MG63 (cell line): ENCODE data around the gene TRIM23. TPM values are rescaled to one million over a fixed set of nuclear protein-coding genes. Genes with fewer than 3 reads are reported as not detected.
A peak's percentile ranks its signal among the peaks of the same experiment; 100 is the strongest.
"Not testable (repeated sequence)": the region's sequence is repeated elsewhere in the genome, so short reads cannot be mapped to it uniquely, and the experiment has no call there.

ENCODE experiments used
- DNase-seq: peaks from one replicate; pipeline ENCODE4 v3.0.0-alpha.2; 2020
- H3K27me3 ChIP-seq: fragments of 250-450 bp; sonication (Bioruptor Pico); 2 replicates; pipeline ENCODE4 v1.5.1; 2020; ENCODE audit warnings: mild to moderate bottlenecking, moderate library complexity
- H3K36me3 ChIP-seq: fragments of 250-450 bp; sonication (Bioruptor Pico); 2 replicates; pipeline ENCODE4 v1.5.1; 2020; ENCODE audit warnings: mild to moderate bottlenecking, moderate library complexity
- H3K4me3 ChIP-seq: fragments of 250-450 bp; sonication (Bioruptor Pico); 2 replicates; pipeline ENCODE4 v1.5.1; 2020; ENCODE audit warnings: mild to moderate bottlenecking, moderate library complexity
- H3K9me3 ChIP-seq: fragments of 250-450 bp; sonication (Bioruptor Pico); 2 replicates; pipeline ENCODE4 v1.5.1; 2020; ENCODE audit warnings: mild to moderate bottlenecking, moderate library complexity
- total RNA-seq: library from RNA; depleted of rRNA; stranded (reverse); fragments of >200 nt; shearing (Covaris generic); gene quantifications from 2 replicates; pipeline ENCODE4 v1.2.3, GENCODE V29; 2014; ENCODE audit warnings: low replicate concordance; rRNA removed

TRIM23 gene
- total RNA-seq = 4.3 and 17.9 TPM in 2 replicates

GRCh38 chr5:65624025-65624570, at the start of gene TRIM23:
TRIM23 (minus strand) TSS chr5:65624333; CDS start chr5:65624274, 59 bp downstream.
- Histone ChIP-seq H3K27me3 (no peaks in the 10 kb centered on the region), H3K36me3 (peaks cover 4% of the 10 kb centered on the region), H3K9me3 (no peaks in the 10 kb centered on the region), H3K4me3 (peak within 1 kb of the TSS; percentile 86)
- DNase-seq = peak; percentile 93

- Histone ChIP-seq H3K9me3 (no peaks in the 10 kb centered on the region), H3K36me3 (peaks cover 24% of the 10 kb centered on the region), H3K4me3 (no peak overlapping the region), H3K27me3 (no peaks in the 10 kb centered on the region)
- no peak for DNase-seq
Observed at GRCh38 chr5:65672796-65673195, 48.7 kb upstream of the TRIM23 start.

DNA sequence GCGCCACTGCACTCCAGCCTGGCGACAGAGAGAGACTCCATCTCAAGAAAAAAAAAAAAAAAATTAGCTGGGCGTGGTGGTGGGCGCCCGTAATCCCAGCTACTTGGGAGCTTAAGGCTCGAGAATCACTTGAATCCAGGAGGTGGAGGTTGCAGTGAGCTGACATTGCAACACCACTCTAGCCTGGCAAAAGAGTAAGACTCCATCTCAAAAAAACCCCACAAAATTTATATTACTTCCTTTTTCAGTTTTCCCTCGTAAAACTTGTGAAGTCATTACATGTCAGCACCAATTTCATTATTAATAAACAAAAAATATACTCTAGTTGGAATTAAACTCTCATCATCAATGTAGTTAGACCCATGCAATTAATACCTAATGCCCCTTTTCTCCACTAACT, 44.6 kb upstream of the TRIM23 start:
- H3K36me3 ChIP-seq = peaks cover 38% of the 10 kb centered on the region
- H3K4me3 ChIP-seq = no peak overlapping the region
- no peaks in the 10 kb centered on the region for H3K27me3 ChIP-seq
- H3K9me3 ChIP-seq = no peaks in the 10 kb centered on the region
- no peak for DNase-seq

- peaks cover 17% of the 10 kb centered on the region for H3K36me3 ChIP-seq
- no peaks in the 10 kb centered on the region for H3K27me3 ChIP-seq
- H3K4me3 ChIP-seq = no peak overlapping the region
- DNase-seq = no peak
- H3K9me3 ChIP-seq = no peaks in the 10 kb centered on the region
Observed at GRCh38 chr5:65663804-65664521, 39.8 kb upstream of the TRIM23 start.

DNA sequence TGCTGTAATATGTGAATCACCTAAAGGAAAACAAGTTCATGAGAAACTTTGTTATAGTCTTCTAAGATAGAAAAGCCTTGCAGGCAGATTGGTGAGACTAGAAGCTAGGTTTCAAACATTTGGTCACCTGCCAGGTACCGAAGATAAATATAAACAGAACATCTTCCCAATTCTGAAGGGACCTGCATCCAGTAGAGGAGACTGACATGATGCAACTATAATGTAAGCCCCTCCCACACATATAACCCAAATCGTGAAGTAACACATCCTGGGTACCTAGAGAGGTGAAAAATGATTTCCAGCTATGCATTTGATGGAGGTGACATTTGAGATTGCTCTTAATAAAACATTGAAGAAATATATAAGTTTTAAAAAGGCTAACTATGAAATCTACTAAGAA, 30.6 kb upstream of the TRIM23 start:
- Histone ChIP-seq H3K4me3 (no peak overlapping the region), H3K36me3 (peaks cover 7% of the 10 kb centered on the region; the same call in 1 of the 2 replicates), H3K9me3 (no peaks in the 10 kb centered on the region), H3K27me3 (no peaks in the 10 kb centered on the region)
- no peak for DNase-seq

DNA sequence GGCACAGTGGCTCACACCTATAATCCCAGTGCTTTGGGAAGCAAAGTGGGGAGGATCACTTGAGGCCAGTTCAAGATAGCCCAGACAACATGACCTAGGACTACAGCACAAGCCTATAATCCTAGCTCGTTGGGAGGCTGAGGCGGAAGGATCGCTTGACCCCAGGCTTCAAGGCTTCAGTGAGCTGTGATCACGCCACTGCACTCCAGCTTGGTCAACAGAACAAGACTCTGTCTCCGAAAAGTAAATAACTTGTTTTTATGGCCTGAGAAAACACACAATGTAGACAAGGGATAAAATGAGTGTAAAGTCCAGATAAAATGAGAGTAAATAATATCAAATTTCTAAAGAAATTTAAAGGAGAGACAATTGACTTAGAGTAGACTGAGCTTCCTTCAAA, 27.0 kb upstream of the TRIM23 start:
- no peaks in the 10 kb centered on the region for H3K27me3 ChIP-seq
- H3K9me3 ChIP-seq = no peaks in the 10 kb centered on the region
- no peak overlapping the region for H3K4me3 ChIP-seq
- peaks cover 14% of the 10 kb centered on the region for H3K36me3 ChIP-seq
- DNase-seq = no peak

GRCh38 chr5:65647941-65648340, 23.8 kb upstream of the TRIM23 start:
- H3K36me3 ChIP-seq = peaks cover 14% of the 10 kb centered on the region
- no peak for DNase-seq
- H3K4me3 ChIP-seq = no peak overlapping the region
- H3K9me3 ChIP-seq = no peaks in the 10 kb centered on the region
- H3K27me3 ChIP-seq = no peaks in the 10 kb centered on the region

GRCh38 chr5:65646938-65647337, 22.8 kb upstream of the TRIM23 start:
- no peak for DNase-seq
- Histone ChIP-seq H3K4me3 (no peak overlapping the region), H3K36me3 (peaks cover 11% of the 10 kb centered on the region), H3K27me3 (no peaks in the 10 kb centered on the region), H3K9me3 (no peaks in the 10 kb centered on the region)

GRCh38 chr5:65640240-65640639, 16.1 kb upstream of the TRIM23 start:
- Histone ChIP-seq H3K4me3 (no peak overlapping the region), H3K9me3 (peaks cover 3% of the 10 kb centered on the region; the same call in 1 of the 2 replicates), H3K27me3 (no peaks in the 10 kb centered on the region), H3K36me3 (peaks cover 27% of the 10 kb centered on the region)
- no peak for DNase-seq

GRCh38 chr5:65630981-65631380, 6.8 kb upstream of the TRIM23 start:
- no peaks in the 10 kb centered on the region for H3K9me3 ChIP-seq
- H3K27me3 ChIP-seq = no peaks in the 10 kb centered on the region
- DNase-seq = no peak
- no peak overlapping the region for H3K4me3 ChIP-seq
- peaks cover 17% of the 10 kb centered on the region for H3K36me3 ChIP-seq

- no peaks in the 10 kb centered on the region for H3K9me3 ChIP-seq
- peak overlapping the region; percentile 86 for H3K4me3 ChIP-seq
- peaks cover 12% of the 10 kb centered on the region for H3K36me3 ChIP-seq
- H3K27me3 ChIP-seq = no peaks in the 10 kb centered on the region
- DNase-seq = no peak
Observed at GRCh38 chr5:65625743-65626142, 1.6 kb upstream of the TRIM23 start.

GRCh38 chr5:65624571-65625555, 730 bp upstream of the TRIM23 start, which contains the start of the genes SHLD3 and TRAPPC13:
SHLD3 (plus strand) TSS chr5:65625027; CDS start chr5:65629588, 4,561 bp downstream.
TRAPPC13 (plus strand) TSS chr5:65625027; CDS start chr5:65625061, 34 bp downstream.
- H3K4me3 ChIP-seq = peak within 1 kb of the TSS; percentile 86
- H3K27me3 ChIP-seq = no peaks in the 10 kb centered on the region
- H3K36me3 ChIP-seq = peaks cover 12% of the 10 kb centered on the region
- H3K9me3 ChIP-seq = no peaks in the 10 kb centered on the region
- DNase-seq = peak; percentile 79

DNA sequence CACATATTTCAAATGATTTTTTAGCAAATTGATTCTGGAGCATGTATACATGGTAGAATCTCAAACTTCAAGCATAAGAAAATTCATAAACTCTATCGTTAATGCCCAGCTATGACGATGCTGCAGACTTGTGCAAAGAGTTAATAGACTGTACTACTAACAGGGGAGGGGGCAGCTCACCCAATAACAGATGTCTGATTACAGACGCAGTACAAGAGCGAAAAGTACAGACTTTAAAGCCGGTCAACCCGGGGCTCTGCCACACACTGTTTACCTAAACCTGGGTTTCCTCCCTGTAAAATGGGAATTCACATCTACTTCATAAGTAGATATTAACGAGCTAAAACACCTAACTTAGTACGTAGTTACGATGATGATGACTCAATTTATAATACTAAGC, 651 bp downstream of the TRIM23 start:
- Histone ChIP-seq H3K27me3 (no peaks in the 10 kb centered on the region), H3K36me3 (no peaks in the 10 kb centered on the region), H3K9me3 (no peaks in the 10 kb centered on the region), H3K4me3 (peak overlapping the region; percentile 86)
- no peak for DNase-seq

DNA sequence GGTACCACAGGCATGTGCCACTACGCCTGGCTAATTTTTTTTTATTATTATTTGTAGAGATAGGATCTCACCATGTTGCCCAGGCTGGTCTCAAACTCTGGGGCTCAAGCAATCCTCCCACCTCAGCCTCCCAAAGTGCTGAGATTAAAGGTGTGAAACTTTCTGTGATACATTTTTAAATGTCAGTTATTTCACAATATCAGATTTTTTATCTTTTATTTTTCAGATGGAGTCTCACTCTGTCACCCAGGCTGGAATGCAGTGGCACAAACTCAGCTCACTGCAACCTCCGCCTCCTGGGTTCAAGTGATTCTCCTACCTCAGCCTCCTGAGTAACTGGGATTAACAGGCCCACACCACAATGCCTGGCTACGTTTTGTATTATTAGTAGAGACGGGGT, 2.2 kb downstream of the TRIM23 start:
- H3K36me3 ChIP-seq, DNase-seq, H3K27me3 ChIP-seq, H3K4me3 ChIP-seq, H3K9me3 ChIP-seq: not testable (repeated sequence)

GRCh38 chr5:65620021-65620420, 4.1 kb downstream of the TRIM23 start:
- DNase-seq = no peak
- Histone ChIP-seq H3K36me3 (peaks cover 13% of the 10 kb centered on the region; the same call in 1 of the 2 replicates), H3K4me3 (no peak overlapping the region), H3K27me3 (no peaks in the 10 kb centered on the region), H3K9me3 (no peaks in the 10 kb centered on the region)

- H3K36me3 ChIP-seq = peaks cover 30% of the 10 kb centered on the region
- no peak for DNase-seq
Observed at GRCh38 chr5:65612298-65612907, 11.7 kb downstream of the TRIM23 start.

More at GRCh38 chr5:65612298-65612907, 11.7 kb downstream of the TRIM23 start:
- Histone ChIP-seq H3K27me3 (no peaks in the 10 kb centered on the region), H3K4me3 (no peak overlapping the region), H3K9me3 (no peaks in the 10 kb centered on the region)
